Measurements from ENCODE around the gene ZNHIT3.

- TF ChIP-seq CTCF (IDR thresholded peaks at IDR 0.05) = no peak
- TF ChIP-seq POLR2A (IDR thresholded peaks at IDR 0.05) = no peak
- no peak for TF ChIP-seq EP300 (IDR thresholded peaks at IDR 0.05)
These were observed 26.1 kb upstream of the ZNHIT3 start for GRCh38 chr17:36460265-36460937.

Measured in tibial nerve (tissue), 4 donors.